ENCODE results near the gene CHIC2. TPM values are rescaled to one million over a fixed set of nuclear protein-coding genes. Genes with fewer than 3 reads are reported as not detected.
"Not testable (repeated sequence)": the region's sequence is repeated elsewhere in the genome, so short reads cannot be mapped to it uniquely, and the experiment has no call there.

Gene CHIC2
- total RNA-seq, 1 donor, result 74.3 TPM

- H3K4me3 ChIP-seq (ENCODE audit: low read depth, low read length), result peak overlapping the region; percentile 80
- TF ChIP-seq CTCF (IDR thresholded peaks at IDR 0.05; ENCODE audit: insufficient read depth, low read depth, low read length), result no peak
- no peak for DNase-seq (ENCODE audit: low read depth)
Measured at GRCh38 chr4:54061067-54061466, 3.3 kb downstream of the CHIC2 start.

GRCh38 chr4:54060116-54060515, 4.3 kb downstream of the CHIC2 start:
- TF ChIP-seq CTCF (IDR thresholded peaks at IDR 0.05; ENCODE audit: insufficient read depth, low read depth, low read length), result no peak
- peak overlapping the region; percentile 80 for H3K4me3 ChIP-seq (ENCODE audit: low read depth, low read length)

GRCh38 chr4:54058171-54058570, 6.2 kb downstream of the CHIC2 start:
- H3K4me3 ChIP-seq (ENCODE audit: low read depth, low read length), result no peak overlapping the region
- DNase-seq (ENCODE audit: low read depth), result no peak
- TF ChIP-seq CTCF (IDR thresholded peaks at IDR 0.05; ENCODE audit: insufficient read depth, low read depth, low read length), result no peak

More at GRCh38 chr4:54060116-54060515, 4.3 kb downstream of the CHIC2 start:
- DNase-seq (ENCODE audit: low read depth), result no peak

- no peak for DNase-seq (ENCODE audit: low read depth)
- no peak for TF ChIP-seq CTCF (IDR thresholded peaks at IDR 0.05; ENCODE audit: insufficient read depth, low read depth, low read length)
- no peak overlapping the region for H3K4me3 ChIP-seq (ENCODE audit: low read depth, low read length)
Measured at GRCh38 chr4:54056360-54056759, 8.0 kb downstream of the CHIC2 start.

- H3K4me3 ChIP-seq (ENCODE audit: low read depth, low read length), result no peak overlapping the region
- DNase-seq (ENCODE audit: low read depth), result no peak
- no peak for TF ChIP-seq CTCF (IDR thresholded peaks at IDR 0.05; ENCODE audit: insufficient read depth, low read depth, low read length)
Measured at GRCh38 chr4:54055494-54055893, 8.9 kb downstream of the CHIC2 start.

- DNase-seq (ENCODE audit: low read depth), result no peak
- TF ChIP-seq CTCF (IDR thresholded peaks at IDR 0.05; ENCODE audit: insufficient read depth, low read depth, low read length), result no peak
- no peak overlapping the region for H3K4me3 ChIP-seq (ENCODE audit: low read depth, low read length)
Measured at GRCh38 chr4:54054501-54054900, 9.9 kb downstream of the CHIC2 start.

- H3K4me3 ChIP-seq (ENCODE audit: low read depth, low read length); DNase-seq (ENCODE audit: low read depth): not testable (repeated sequence)
Measured at GRCh38 chr4:54053322-54053721, 11.1 kb downstream of the CHIC2 start.

Measured in fibroblast of villous mesenchyme (primary cell).